Activated naive CD8-positive, alpha-beta T cell (primary cell): ENCODE data around the gene IGSF6.

Source experiments
- H3K27ac Mint-ChIP-seq: one replicate; pipeline ENCODE4 v1.8.0; 2021; ENCODE audit warnings: mixed read lengths
- H3K27me3 Mint-ChIP-seq: one replicate; pipeline ENCODE4 v1.8.0; 2021; ENCODE audit warnings: mixed read lengths
- H3K36me3 Mint-ChIP-seq: one replicate; pipeline ENCODE4 v1.8.0; 2021; ENCODE audit warnings: mixed read lengths
- H3K4me1 Mint-ChIP-seq: one replicate; pipeline ENCODE4 v1.8.0; 2021; ENCODE audit warnings: low read depth, mixed read lengths
- H3K4me3 Mint-ChIP-seq: one replicate; pipeline ENCODE4 v1.8.0; 2021; ENCODE audit warnings: mild to moderate bottlenecking, mixed read lengths
- H3K9me3 Mint-ChIP-seq: one replicate; pipeline ENCODE4 v1.8.0; 2021; ENCODE audit warnings: low read depth, mixed read lengths

IGSF6 gene

GRCh38 chr16:21628121-21628726, 24.2 kb downstream of the IGSF6 start:
- peaks cover 9% of the 10 kb centered on the region for H3K36me3 Mint-ChIP-seq
- H3K27ac Mint-ChIP-seq = no peak overlapping the region
- no peaks in the 10 kb centered on the region for H3K27me3 Mint-ChIP-seq
- H3K4me1 Mint-ChIP-seq = peaks cover 38% of the 10 kb centered on the region
- H3K9me3 Mint-ChIP-seq = no peaks in the 10 kb centered on the region
- no peak overlapping the region for H3K4me3 Mint-ChIP-seq

- H3K4me3 Mint-ChIP-seq = peak overlapping the region; percentile 31
- H3K36me3 Mint-ChIP-seq = peaks cover 9% of the 10 kb centered on the region
Measured at GRCh38 chr16:21626659-21627277, 25.6 kb downstream of the IGSF6 start.

GRCh38 chr16:21625026-21625425, 27.4 kb downstream of the IGSF6 start:
- H3K27ac Mint-ChIP-seq = no peak overlapping the region
- H3K4me1 Mint-ChIP-seq = peaks cover 51% of the 10 kb centered on the region
- H3K36me3 Mint-ChIP-seq = peaks cover 9% of the 10 kb centered on the region
- H3K27me3 Mint-ChIP-seq = no peaks in the 10 kb centered on the region
- H3K4me3 Mint-ChIP-seq = no peak overlapping the region
- no peaks in the 10 kb centered on the region for H3K9me3 Mint-ChIP-seq

More at GRCh38 chr16:21626659-21627277, 25.6 kb downstream of the IGSF6 start:
- H3K27me3 Mint-ChIP-seq = no peaks in the 10 kb centered on the region
- H3K27ac Mint-ChIP-seq = peak overlapping the region; percentile 86
- peaks cover 39% of the 10 kb centered on the region for H3K4me1 Mint-ChIP-seq
- no peaks in the 10 kb centered on the region for H3K9me3 Mint-ChIP-seq

- H3K4me3 Mint-ChIP-seq = no peak overlapping the region
- H3K9me3 Mint-ChIP-seq = no peaks in the 10 kb centered on the region
- H3K36me3 Mint-ChIP-seq = peaks cover 6% of the 10 kb centered on the region
- H3K27ac Mint-ChIP-seq = no peak overlapping the region
- H3K4me1 Mint-ChIP-seq = peaks cover 59% of the 10 kb centered on the region
- no peaks in the 10 kb centered on the region for H3K27me3 Mint-ChIP-seq
Measured at GRCh38 chr16:21622545-21622944, 29.9 kb downstream of the IGSF6 start.

- Mint-ChIP-seq H3K4me1 (peaks cover 58% of the 10 kb centered on the region), H3K9me3 (no peaks in the 10 kb centered on the region), H3K4me3 (peak overlapping the region; percentile 25), H3K36me3 (peaks cover 5% of the 10 kb centered on the region), H3K27ac (no peak overlapping the region), H3K27me3 (no peaks in the 10 kb centered on the region)
Measured at GRCh38 chr16:21620592-21620991, 31.8 kb downstream of the IGSF6 start.

- H3K4me3 Mint-ChIP-seq = no peak overlapping the region
Measured at GRCh38 chr16:21619765-21620425, 32.5 kb downstream of the IGSF6 start.

GRCh38 chr16:21618281-21618680, 34.1 kb downstream of the IGSF6 start:
- H3K4me3 Mint-ChIP-seq = no peak overlapping the region
- no peaks in the 10 kb centered on the region for H3K27me3 Mint-ChIP-seq
- H3K27ac Mint-ChIP-seq = no peak overlapping the region
- H3K9me3 Mint-ChIP-seq = no peaks in the 10 kb centered on the region
- H3K36me3 Mint-ChIP-seq = peaks cover 12% of the 10 kb centered on the region
- H3K4me1 Mint-ChIP-seq = peaks cover 63% of the 10 kb centered on the region

More at GRCh38 chr16:21619765-21620425, 32.5 kb downstream of the IGSF6 start:
- Mint-ChIP-seq H3K4me1 (peaks cover 61% of the 10 kb centered on the region), H3K9me3 (no peaks in the 10 kb centered on the region), H3K27me3 (no peaks in the 10 kb centered on the region), H3K36me3 (peaks cover 6% of the 10 kb centered on the region), H3K27ac (no peak overlapping the region)

GRCh38 chr16:21617607-21618006, 34.8 kb downstream of the IGSF6 start:
- no peak overlapping the region for H3K4me3 Mint-ChIP-seq
- no peaks in the 10 kb centered on the region for H3K27me3 Mint-ChIP-seq
- H3K27ac Mint-ChIP-seq = no peak overlapping the region
- H3K9me3 Mint-ChIP-seq = no peaks in the 10 kb centered on the region
- H3K36me3 Mint-ChIP-seq = peaks cover 15% of the 10 kb centered on the region
- peaks cover 66% of the 10 kb centered on the region for H3K4me1 Mint-ChIP-seq

GRCh38 chr16:21614896-21615295, 37.5 kb downstream of the IGSF6 start:
- Mint-ChIP-seq H3K4me1 (peaks cover 71% of the 10 kb centered on the region), H3K4me3 (no peak overlapping the region), H3K27ac (no peak overlapping the region), H3K9me3 (no peaks in the 10 kb centered on the region), H3K27me3 (no peaks in the 10 kb centered on the region), H3K36me3 (peaks cover 15% of the 10 kb centered on the region)

GRCh38 chr16:21613781-21614180, 38.6 kb downstream of the IGSF6 start:
- Mint-ChIP-seq H3K9me3 (no peaks in the 10 kb centered on the region), H3K36me3 (peaks cover 15% of the 10 kb centered on the region), H3K4me1 (peaks cover 76% of the 10 kb centered on the region), H3K27me3 (no peaks in the 10 kb centered on the region), H3K27ac (no peak overlapping the region), H3K4me3 (no peak overlapping the region)

GRCh38 chr16:21613361-21613760, 39.0 kb downstream of the IGSF6 start:
- no peaks in the 10 kb centered on the region for H3K27me3 Mint-ChIP-seq
- no peak overlapping the region for H3K27ac Mint-ChIP-seq
- H3K36me3 Mint-ChIP-seq = peaks cover 15% of the 10 kb centered on the region
- H3K9me3 Mint-ChIP-seq = no peaks in the 10 kb centered on the region
- no peak overlapping the region for H3K4me3 Mint-ChIP-seq
- H3K4me1 Mint-ChIP-seq = peaks cover 80% of the 10 kb centered on the region

- Mint-ChIP-seq H3K27me3 (no peaks in the 10 kb centered on the region), H3K27ac (peak overlapping the region; percentile 75)
Measured at GRCh38 chr16:21611556-21612384, 40.6 kb downstream of the IGSF6 start.

GRCh38 chr16:21611198-21611555, 41.2 kb downstream of the IGSF6 start:
- H3K9me3 Mint-ChIP-seq = no peaks in the 10 kb centered on the region
- H3K27me3 Mint-ChIP-seq = no peaks in the 10 kb centered on the region
- H3K4me3 Mint-ChIP-seq = no peak overlapping the region
- H3K4me1 Mint-ChIP-seq = peaks cover 85% of the 10 kb centered on the region
- peaks cover 10% of the 10 kb centered on the region for H3K36me3 Mint-ChIP-seq
- peak overlapping the region; percentile 75 for H3K27ac Mint-ChIP-seq

More at GRCh38 chr16:21611556-21612384, 40.6 kb downstream of the IGSF6 start:
- no peaks in the 10 kb centered on the region for H3K9me3 Mint-ChIP-seq
- peaks cover 86% of the 10 kb centered on the region for H3K4me1 Mint-ChIP-seq
- H3K36me3 Mint-ChIP-seq = peaks cover 14% of the 10 kb centered on the region
- peak overlapping the region; percentile 55 for H3K4me3 Mint-ChIP-seq

- Mint-ChIP-seq H3K27ac (no peak overlapping the region), H3K4me1 (peaks cover 84% of the 10 kb centered on the region), H3K4me3 (no peak overlapping the region), H3K27me3 (no peaks in the 10 kb centered on the region), H3K9me3 (no peaks in the 10 kb centered on the region), H3K36me3 (peaks cover 10% of the 10 kb centered on the region)
Measured at GRCh38 chr16:21610766-21611165, 41.6 kb downstream of the IGSF6 start.
